GM18502 (cell line): ENCODE measurements around the gene SLC36A1.

ENCODE experiments used
- ATAC-seq: cut with Tn5 transposase; IDR thresholded peaks from one replicate; pipeline ENCODE4 v1.9.1; 2021; ENCODE audit warnings: mild to moderate bottlenecking; ENCODE audit not compliant: unreplicated experiment, poor library complexity

The SLC36A1 gene

DNA sequence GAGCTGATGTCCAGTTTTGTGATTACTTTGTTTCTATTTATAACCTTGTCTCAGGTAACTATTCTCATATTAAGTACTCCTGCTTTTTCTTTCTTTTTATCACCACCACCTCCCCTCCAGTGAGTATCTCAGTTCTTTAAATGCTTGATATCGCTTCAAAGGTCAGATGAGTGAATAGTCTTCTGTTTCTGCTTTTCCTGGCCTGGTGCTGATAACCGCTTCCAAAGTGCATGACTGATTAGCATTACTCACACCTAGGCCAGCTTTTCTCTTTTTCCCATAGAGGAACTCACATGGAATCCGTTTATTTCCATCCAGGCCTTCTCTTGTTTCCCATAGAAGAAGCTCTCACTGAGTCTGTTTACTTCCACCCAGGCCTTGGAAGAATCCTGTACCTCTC is 3.2 kb downstream of the SLC36A1 start:
- ATAC-seq: no peak

DNA sequence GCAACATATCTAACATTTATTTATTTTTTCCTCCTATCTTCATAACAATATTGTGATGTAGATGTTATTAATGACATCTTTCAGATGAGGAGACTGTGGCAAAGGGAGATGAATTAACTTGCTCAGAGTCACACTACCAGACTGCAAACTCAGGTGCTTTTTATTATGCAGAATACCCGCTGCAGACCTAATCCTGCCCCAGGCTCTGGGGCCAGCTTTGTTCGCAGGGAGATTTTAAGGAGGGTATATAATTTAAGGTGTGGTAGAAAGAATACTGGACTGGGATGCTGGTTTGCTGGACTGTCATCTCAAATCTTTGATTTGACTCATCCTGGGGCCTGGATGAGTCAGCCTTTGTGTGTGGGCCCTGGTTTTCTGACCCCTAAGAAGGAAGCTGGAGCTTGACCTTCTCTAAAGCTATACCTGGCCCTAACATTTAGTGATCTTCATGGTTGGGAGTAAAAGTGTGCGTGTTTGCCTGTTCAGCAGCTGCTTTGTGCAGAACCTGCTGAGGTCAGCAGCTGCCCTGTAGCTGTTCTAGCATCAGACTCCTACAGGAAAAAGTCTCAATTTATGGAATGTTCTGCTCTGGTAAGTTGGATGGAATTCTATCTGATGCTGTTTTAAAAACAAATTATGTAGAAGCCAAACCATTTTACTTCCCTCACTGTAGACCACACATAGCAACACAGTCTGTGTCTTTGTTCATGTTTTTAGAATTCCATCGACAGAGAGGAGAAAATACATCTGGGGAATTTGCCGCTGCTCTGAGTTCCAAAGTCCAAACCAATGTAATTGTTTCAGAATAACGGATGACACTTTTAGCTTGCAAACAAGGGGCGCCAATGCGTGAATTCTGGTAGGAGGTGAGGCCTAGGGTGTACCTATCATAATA is 4.5 kb downstream of the SLC36A1 start:
- peak; percentile 61 for ATAC-seq

- ATAC-seq: no peak
Measured at GRCh38 chr5:151454166-151454565, 6.8 kb downstream of the SLC36A1 start.

GRCh38 chr5:151454889-151455288 is 7.5 kb downstream of the SLC36A1 start:
- ATAC-seq: no peak

- ATAC-seq: no peak
Measured at GRCh38 chr5:151456321-151456940, 9.0 kb downstream of the SLC36A1 start.

DNA sequence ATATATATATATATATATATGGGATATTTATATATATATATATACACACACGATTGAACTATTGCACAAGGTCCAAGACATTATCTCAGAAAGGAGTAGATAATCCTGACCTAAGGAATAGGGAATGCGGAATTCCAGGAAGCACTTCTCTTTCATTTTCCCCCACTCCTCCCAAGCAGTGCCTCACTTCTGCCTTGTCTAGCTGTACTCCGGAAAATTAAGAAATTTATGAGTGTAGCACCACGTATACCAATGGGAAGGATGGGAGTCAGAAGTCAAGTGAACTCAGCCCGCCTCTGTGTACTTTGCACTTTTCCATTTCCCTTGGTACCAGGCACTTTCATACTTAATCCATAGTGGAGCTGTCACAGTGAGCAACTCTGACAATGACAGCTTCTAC is 10.9 kb downstream of the SLC36A1 start:
- no peak for ATAC-seq

GRCh38 chr5:151459680-151460324 is 12.4 kb downstream of the SLC36A1 start:
- no peak for ATAC-seq

DNA sequence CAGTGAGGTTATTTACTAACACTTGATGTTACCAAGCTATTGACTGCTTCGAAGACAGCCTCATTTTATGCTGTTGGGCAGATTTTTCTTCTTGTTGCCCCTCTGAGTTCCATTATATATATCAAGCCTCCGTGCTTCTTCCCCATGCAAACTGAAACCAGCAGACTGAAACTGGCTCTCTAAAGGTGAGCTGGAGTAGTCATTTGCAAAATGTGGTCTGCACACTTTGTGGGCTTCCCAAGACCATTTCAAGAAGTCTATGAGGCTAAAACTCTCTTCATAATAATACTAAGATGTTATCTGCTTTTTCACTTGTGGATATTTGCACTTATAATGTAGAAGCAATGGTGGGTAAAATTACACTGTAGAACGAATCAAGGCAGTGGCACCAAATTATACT is 13.9 kb downstream of the SLC36A1 start:
- peak; percentile 100 for ATAC-seq

DNA sequence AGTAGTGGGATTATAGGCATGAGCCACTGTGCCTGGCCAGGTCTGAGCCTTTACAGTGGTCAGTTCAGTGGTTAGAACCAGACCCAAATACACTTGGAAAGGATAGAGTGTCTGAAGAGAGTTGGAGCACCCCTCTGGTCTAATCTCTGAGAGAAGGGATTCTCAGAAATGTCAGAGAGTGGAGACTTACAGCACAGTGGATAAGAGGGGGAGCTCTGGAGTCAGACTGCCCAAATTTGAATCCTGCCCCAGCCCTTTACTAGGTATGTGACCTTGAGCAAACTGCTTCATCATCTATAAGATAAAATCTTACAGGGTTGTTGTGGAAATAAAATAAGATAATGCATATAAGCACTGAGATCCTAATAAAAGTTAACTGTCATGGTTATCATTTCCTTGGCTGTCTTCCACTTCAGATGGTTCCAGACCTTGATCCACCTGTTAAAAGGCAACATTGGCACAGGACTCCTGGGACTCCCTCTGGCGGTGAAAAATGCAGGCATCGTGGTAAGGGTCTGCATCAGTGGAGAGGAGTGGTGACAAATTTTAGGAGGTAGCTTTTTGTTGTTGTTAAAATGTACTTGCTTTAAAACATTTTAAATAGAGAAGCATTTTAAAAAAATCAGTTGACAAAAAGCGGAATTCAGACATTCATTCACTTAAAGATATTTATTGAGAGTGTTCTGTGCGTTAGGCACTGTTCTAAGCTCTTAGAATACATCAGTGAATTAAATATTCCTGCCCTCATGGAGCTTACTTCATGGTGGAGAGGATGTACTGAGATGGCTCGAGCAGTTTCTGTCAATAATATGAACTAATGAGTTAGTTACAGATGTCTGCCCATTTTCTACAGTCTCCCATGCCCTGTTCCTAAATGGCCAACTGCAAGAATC is 16.0 kb downstream of the SLC36A1 start:
- ATAC-seq: no peak

DNA sequence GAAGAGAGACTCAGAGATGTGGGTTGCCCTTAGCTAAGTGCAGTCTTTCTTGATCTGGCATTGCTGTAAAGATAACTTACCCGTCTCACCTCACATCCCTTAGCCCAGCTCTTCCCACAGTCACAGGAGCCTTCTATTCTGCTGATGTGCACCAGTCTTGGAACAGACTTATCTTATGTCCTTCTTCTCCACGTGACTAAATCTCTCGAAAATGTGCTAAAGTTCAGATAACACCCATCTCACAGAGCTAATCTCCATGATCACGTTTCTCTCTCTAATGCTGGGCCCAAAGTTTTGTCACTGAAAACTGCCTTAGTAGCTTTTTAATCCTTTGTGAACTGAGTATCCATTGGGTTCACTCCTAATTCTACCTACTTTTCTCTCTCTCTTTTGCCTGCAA is 16.7 kb downstream of the SLC36A1 start:
- ATAC-seq: no peak

DNA sequence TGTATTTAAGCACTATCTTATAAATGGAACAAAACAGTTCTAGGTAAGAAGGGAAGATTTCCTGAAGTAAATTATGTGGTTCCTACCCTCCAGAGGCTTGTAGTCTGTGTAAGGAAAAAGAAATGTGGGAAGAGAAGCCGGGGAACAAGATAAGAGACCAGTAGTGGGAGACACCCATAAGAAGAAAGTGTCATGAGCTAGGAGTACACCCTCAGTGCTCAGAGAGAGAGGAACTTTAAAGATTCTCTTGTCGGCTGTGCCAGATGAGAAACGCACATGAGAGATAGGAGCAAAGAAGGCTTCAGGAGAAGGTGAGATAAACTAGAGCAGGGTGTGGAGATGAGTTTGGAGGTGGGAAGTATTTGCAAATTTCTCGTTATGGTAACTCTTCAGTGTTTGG is 18.1 kb downstream of the SLC36A1 start:
- no peak for ATAC-seq

DNA sequence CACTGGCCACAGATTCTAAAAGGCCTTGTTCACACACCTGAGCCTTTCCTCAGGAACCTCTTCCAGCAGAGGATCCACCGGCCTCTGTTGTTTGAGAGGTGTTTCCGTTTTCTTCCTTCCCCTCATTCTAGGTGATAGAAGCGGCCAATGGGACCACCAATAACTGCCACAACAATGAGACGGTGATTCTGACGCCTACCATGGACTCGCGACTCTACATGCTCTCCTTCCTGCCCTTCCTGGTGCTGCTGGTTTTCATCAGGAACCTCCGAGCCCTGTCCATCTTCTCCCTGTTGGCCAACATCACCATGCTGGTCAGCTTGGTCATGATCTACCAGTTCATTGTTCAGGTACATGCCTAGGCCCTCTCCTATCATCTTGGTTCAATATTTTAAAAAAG is 20.2 kb downstream of the SLC36A1 start:
- no peak for ATAC-seq

DNA sequence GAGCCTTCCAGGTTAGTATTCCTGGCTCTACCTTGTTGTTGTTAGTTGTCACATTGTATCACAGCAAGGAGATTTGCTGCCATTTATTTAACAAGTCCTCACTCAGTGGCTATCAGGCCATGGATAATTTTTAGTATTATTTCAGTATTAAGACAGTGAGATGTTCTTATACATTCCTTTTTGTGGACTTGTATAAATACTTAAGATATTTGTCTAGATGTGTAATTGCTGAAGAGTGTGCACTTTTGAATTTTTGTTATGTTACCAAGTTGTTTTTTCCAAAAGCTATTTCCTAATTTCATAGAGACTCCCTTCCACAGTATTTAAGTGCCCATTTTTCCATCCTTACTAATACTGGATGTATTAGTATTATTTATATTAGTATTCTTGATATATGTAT is 22.0 kb downstream of the SLC36A1 start:
- ATAC-seq: no peak

GRCh38 chr5:151469992-151470391 is 22.6 kb downstream of the SLC36A1 start:
- ATAC-seq: no peak

- no peak for ATAC-seq
Measured at GRCh38 chr5:151470439-151470838, 23.0 kb downstream of the SLC36A1 start.

DNA sequence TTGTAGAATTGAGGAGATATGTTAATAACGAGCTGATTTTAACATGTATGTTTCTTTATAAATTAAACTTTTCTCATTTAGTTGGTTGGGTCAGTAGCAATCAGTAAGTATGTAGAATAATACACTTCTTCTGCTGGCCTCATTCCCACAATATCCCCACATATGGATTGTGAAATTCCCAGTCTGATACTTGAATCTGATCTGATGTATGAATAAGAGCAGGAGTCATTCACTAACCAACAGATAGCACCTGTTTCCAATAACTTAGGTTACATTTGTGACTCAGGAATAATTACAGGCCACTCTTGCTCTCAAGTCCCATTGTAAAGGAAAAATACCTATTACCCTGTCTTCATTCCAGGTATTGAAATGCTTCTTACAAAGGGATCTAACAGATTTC is 23.9 kb downstream of the SLC36A1 start:
- ATAC-seq: no peak

GRCh38 chr5:151474799-151475198 is 27.4 kb downstream of the SLC36A1 start:
- no peak for ATAC-seq

GRCh38 chr5:151475388-151475787 is 28.0 kb downstream of the SLC36A1 start:
- ATAC-seq: no peak

GRCh38 chr5:151476016-151476415 is 28.6 kb downstream of the SLC36A1 start:
- no peak for ATAC-seq

GRCh38 chr5:151477101-151477500 is 29.7 kb downstream of the SLC36A1 start:
- no peak for ATAC-seq
